Measurements from ENCODE around the gene NOS3. TPM values are rescaled to one million over a fixed set of nuclear protein-coding genes. Genes with fewer than 3 reads are reported as not detected.
A peak's percentile ranks its signal among the peaks of the same experiment; 100 is the strongest.

Gene NOS3
- total and polyA plus RNA-seq, 9 of the 15 experiments (the other 6 are each of a cell fraction or from before 2014, with no cell fraction given) = 1.1 to 121 (median 23.6) TPM

- TF ChIP-seq DLX4 (CRISPR knock-in tag; IDR thresholded peaks at IDR 0.05) = no peak
- TF ChIP-seq ZNF436 (CRISPR knock-in tag; IDR thresholded peaks at IDR 0.05) = no peak
- peak in 1 of 2 experiments; percentile 42; a peak in 1 of 4 replicates for TF ChIP-seq MNT (conservative IDR thresholded peaks at IDR 0.05)
- TF ChIP-seq, protein P1, sequence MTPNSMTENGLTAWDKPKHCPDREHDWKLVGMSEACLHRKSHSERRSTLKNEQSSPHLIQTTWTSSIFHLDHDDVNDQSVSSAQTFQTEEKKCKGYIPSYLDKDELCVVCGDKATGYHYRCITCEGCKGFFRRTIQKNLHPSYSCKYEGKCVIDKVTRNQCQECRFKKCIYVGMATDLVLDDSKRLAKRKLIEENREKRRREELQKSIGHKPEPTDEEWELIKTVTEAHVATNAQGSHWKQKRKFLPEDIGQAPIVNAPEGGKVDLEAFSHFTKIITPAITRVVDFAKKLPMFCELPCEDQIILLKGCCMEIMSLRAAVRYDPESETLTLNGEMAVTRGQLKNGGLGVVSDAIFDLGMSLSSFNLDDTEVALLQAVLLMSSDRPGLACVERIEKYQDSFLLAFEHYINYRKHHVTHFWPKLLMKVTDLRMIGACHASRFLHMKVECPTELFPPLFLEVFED (CRISPR knock-in tag; conservative IDR thresholded peaks at IDR 0.05) = no peak
- TF ChIP-seq ZNF311 (CRISPR knock-in tag; IDR thresholded peaks at IDR 0.05) = no peak
- TF ChIP-seq ZFP91 (CRISPR knock-in tag; IDR thresholded peaks at IDR 0.05) = no peak
- peak; percentile 92 for TF ChIP-seq ZNF592 (IDR thresholded peaks at IDR 0.05)
- no peak for TF ChIP-seq CCNT2 (IDR thresholded peaks at IDR 0.05; ENCODE audit: borderline replicate concordance, extremely low read depth, insufficient read length, low read depth, low read length)
- no peak for TF ChIP-seq ZNF764 (CRISPR knock-in tag; IDR thresholded peaks at IDR 0.05; ENCODE audit: low read depth)
- TF ChIP-seq ILF3 (IDR thresholded peaks at IDR 0.05; ENCODE audit: borderline replicate concordance) = no peak
- no peak for TF ChIP-seq HMGN3 (IDR thresholded peaks at IDR 0.05; ENCODE audit: borderline replicate concordance, extremely low read depth, insufficient read length, low read depth, low read length)
- peak; percentile 69 for TF ChIP-seq CREB1 (IDR thresholded peaks at IDR 0.05)
- TF ChIP-seq CREB1 (CRISPR knock-in tag; IDR thresholded peaks at IDR 0.05) = peak; percentile 73
- TF ChIP-seq FOXA3 (CRISPR knock-in tag; conservative IDR thresholded peaks at IDR 0.05 in 1 of 2, IDR thresholded peaks at IDR 0.05 in 1 of 2) = no peak
- no peak for TF ChIP-seq CC2D1A (IDR thresholded peaks at IDR 0.05)
- no peak for TF ChIP-seq SIRT6 (IDR thresholded peaks at IDR 0.05; ENCODE audit: low read depth, low read length)
- no peak for TF ChIP-seq TEAD1 (CRISPR knock-in tag; IDR thresholded peaks at IDR 0.05)
Measured at GRCh38 chr7:150992833-150993302, 2.1 kb downstream of the NOS3 start (continued).

Measured in K562 (cell line).